PFSK-1 (cell line): ENCODE results near the gene SPCS1.

ENCODE experiments used
- POLR2AphosphoS5 ChIP-seq: IDR thresholded peaks from 2 replicates; pipeline ENCODE4 v1.6.1; 2012; ENCODE audit warnings: low read depth, mild to moderate bottlenecking, control low read depth, low read length, moderate library complexity
- SIN3A ChIP-seq: IDR thresholded peaks from 2 replicates; pipeline ENCODE4 v1.6.1; 2012; ENCODE audit warnings: mild to moderate bottlenecking, low read length, moderate library complexity, borderline replicate concordance; ENCODE audit not compliant: insufficient read depth
- TAF1 ChIP-seq: IDR thresholded peaks from 2 replicates; pipeline ENCODE4 v1.6.1; 2012; ENCODE audit warnings: low read length, control low read depth, borderline replicate concordance; ENCODE audit not compliant: insufficient read depth
- TF ChIP-seq, protein P1 (sequence below), 2 experiments: IDR thresholded peaks; 2 replicates each; pipeline versions ENCODE4 v1.6.1 to v1.8.0; 2011 to 2012; ENCODE audit warnings: low read depth in 2 of 2, low read length in 2 of 2, control low read depth in 1 of 2, inconsistent platforms in 1 of 2, mild to moderate bottlenecking in 1 of 2, moderate library complexity in 1 of 2; ENCODE audit not compliant: insufficient read depth in 1 of 2

DNA sequence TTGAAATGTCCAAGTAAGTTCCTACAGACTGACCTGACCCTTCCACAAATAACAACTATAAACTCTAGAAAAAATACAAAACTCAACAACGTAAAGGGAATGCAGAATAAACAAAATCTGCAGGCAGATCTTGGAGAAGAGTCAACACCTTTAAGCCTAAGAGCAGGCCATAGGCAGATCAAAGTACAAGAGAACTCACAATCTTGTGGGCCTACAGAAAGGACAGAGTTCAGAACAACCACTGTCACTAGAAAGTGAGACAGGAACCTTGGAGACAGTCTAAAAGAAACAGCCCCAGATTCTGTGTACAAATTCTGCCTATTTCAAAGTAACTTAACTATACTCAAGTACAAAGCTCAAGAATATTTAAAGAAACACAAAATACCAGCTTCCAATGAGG, 33.8 kb downstream of the SPCS1 start:
- TF ChIP-seq, protein P1, sequence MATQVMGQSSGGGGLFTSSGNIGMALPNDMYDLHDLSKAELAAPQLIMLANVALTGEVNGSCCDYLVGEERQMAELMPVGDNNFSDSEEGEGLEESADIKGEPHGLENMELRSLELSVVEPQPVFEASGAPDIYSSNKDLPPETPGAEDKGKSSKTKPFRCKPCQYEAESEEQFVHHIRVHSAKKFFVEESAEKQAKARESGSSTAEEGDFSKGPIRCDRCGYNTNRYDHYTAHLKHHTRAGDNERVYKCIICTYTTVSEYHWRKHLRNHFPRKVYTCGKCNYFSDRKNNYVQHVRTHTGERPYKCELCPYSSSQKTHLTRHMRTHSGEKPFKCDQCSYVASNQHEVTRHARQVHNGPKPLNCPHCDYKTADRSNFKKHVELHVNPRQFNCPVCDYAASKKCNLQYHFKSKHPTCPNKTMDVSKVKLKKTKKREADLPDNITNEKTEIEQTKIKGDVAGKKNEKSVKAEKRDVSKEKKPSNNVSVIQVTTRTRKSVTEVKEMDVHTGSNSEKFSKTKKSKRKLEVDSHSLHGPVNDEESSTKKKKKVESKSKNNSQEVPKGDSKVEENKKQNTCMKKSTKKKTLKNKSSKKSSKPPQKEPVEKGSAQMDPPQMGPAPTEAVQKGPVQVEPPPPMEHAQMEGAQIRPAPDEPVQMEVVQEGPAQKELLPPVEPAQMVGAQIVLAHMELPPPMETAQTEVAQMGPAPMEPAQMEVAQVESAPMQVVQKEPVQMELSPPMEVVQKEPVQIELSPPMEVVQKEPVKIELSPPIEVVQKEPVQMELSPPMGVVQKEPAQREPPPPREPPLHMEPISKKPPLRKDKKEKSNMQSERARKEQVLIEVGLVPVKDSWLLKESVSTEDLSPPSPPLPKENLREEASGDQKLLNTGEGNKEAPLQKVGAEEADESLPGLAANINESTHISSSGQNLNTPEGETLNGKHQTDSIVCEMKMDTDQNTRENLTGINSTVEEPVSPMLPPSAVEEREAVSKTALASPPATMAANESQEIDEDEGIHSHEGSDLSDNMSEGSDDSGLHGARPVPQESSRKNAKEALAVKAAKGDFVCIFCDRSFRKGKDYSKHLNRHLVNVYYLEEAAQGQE (IDR thresholded peaks at IDR 0.05; ENCODE audit: insufficient read depth in 1 of 2, low read depth in 2 of 2, low read length in 2 of 2) = no peak
- TF ChIP-seq POLR2AphosphoS5 (no peak), SIN3A (no peak), TAF1 (no peak)
